Gastrocnemius medialis (tissue), 4 donors: ENCODE measurements around the gene C5orf47. TPM values are rescaled to one million over a fixed set of nuclear protein-coding genes. Genes with fewer than 3 reads are reported as not detected.

Experiments used
- ATAC-seq, 2 donors: fragments of 150-250 bp; one replicate each; pipeline ENCODE4 v1.9.1; 2016
- DNase-seq, 2 donors: peaks; one replicate each; pipeline ENCODE4 v3.0.0-alpha.2; 2019
- H3K27ac ChIP-seq, 4 donors: fragments of 200-600 bp; sonication (generic); 1 replicate in 1 of 4; 2 replicates in 3 of 4; pipeline ENCODE4 v1.5.1; 2016 to 2018; ENCODE audit warnings: mild to moderate bottlenecking in 2 of 4, moderate library complexity in 1 of 4
- H3K27me3 ChIP-seq, 3 donors: fragments of 200-600 bp; sonication (generic) in 2 of 3; 1 replicate in 1 of 3; 2 replicates in 2 of 3; pipeline versions ENCODE4 v1.5.1 to v1.6.0; 2016 to 2019; ENCODE audit warnings: mild to moderate bottlenecking in 1 of 3, moderate library complexity in 1 of 3
- H3K36me3 ChIP-seq, 2 donors: fragments of 200-600 bp; sonication (generic) in 1 of 2; one replicate each; pipeline ENCODE4 v1.5.1; 2017 to 2018
- H3K4me1 ChIP-seq, 2 donors: fragments of 200-600 bp; sonication (generic) in 1 of 2; one replicate each; pipeline ENCODE4 v1.5.1; 2016 to 2017; ENCODE audit warnings: mild to moderate bottlenecking in 2 of 2
- H3K4me3 ChIP-seq, 4 donors: fragments of 200-600 bp; sonication (generic) in 3 of 4; 1 replicate in 1 of 4; 2 replicates in 3 of 4; pipeline ENCODE4 v1.5.1; 2016 to 2019; ENCODE audit warnings: mild to moderate bottlenecking in 2 of 4
- H3K9me3 ChIP-seq, 3 donors: fragments of 200-600 bp; sonication (generic) in 2 of 3; 1 replicate in 1 of 3; 2 replicates in 2 of 3; pipeline ENCODE4 v1.5.1; 2016 to 2019
- POLR2A ChIP-seq, 2 donors: fragments of 450-650 bp; IDR thresholded peaks; one replicate each; pipeline ENCODE4 v1.6.1; 2017; ENCODE audit warnings: antibody characterized with exemption in 2 of 2, mild to moderate bottlenecking in 2 of 2, moderate library complexity in 2 of 2
- in situ Hi-C, 4 donors: fragments of 200-750 bp; cut with MboI; loops; one replicate each; pipeline versions ENCODE4 v1.15.0 to v1.8.0; 2017; ENCODE audit warnings: low sequenced_read_pairs in 4 of 4
- intact Hi-C: fragments of 100-400 bp; cut with DNase I; formaldehyde crosslinking; loops from one replicate; pipeline ENCODE4 v1.15.1; 2023; ENCODE audit warnings: low total_unique reads
- total RNA-seq, 4 donors: library from RNA; depleted of rRNA; stranded (reverse); fragments of >200 nt; gene quantifications; one replicate each; pipeline versions ENCODE4 v1.1.0 to v1.2.3, GENCODE V29; 2016
- TF ChIP-seq, protein P1 (sequence below), 5 experiments: fragments of 450-650 bp in 3 of 5; fragments of 200-600 bp in 2 of 5; sonication (generic) in 2 of 5; IDR thresholded peaks in 4 of 5; conservative IDR thresholded peaks in 1 of 5; 1 replicate in 4 of 5; 2 replicates in 1 of 5; pipeline ENCODE4 v1.5.1; 2016 to 2019; ENCODE audit warnings: antibody characterized with exemption in 5 of 5, mild to moderate bottlenecking in 3 of 5, moderate library complexity in 3 of 5

The C5orf47 gene
- total RNA-seq, 4 donors from 2014 or later: 0.61 TPM; not detected in 3

GRCh38 chr5:174022384-174023095, 33.6 kb downstream of the C5orf47 start:
- ATAC-seq (no peak), DNase-seq (no peak)
- Histone ChIP-seq H3K27ac (no peak overlapping the region), H3K4me1 (no peaks in the 10 kb centered on the region), H3K9me3 (no peaks in the 10 kb centered on the region), H3K36me3 (no peaks in the 10 kb centered on the region), H3K27me3 (no peaks in the 10 kb centered on the region), H3K4me3 (no peak overlapping the region)
- in situ Hi-C loops (no loop called here), intact Hi-C loops (no loop called here)
- TF ChIP-seq, protein P1, sequence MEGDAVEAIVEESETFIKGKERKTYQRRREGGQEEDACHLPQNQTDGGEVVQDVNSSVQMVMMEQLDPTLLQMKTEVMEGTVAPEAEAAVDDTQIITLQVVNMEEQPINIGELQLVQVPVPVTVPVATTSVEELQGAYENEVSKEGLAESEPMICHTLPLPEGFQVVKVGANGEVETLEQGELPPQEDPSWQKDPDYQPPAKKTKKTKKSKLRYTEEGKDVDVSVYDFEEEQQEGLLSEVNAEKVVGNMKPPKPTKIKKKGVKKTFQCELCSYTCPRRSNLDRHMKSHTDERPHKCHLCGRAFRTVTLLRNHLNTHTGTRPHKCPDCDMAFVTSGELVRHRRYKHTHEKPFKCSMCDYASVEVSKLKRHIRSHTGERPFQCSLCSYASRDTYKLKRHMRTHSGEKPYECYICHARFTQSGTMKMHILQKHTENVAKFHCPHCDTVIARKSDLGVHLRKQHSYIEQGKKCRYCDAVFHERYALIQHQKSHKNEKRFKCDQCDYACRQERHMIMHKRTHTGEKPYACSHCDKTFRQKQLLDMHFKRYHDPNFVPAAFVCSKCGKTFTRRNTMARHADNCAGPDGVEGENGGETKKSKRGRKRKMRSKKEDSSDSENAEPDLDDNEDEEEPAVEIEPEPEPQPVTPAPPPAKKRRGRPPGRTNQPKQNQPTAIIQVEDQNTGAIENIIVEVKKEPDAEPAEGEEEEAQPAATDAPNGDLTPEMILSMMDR (IDR thresholded peaks at IDR 0.05 in 4 of 5, conservative IDR thresholded peaks at IDR 0.05 in 1 of 5): no peak
- TF ChIP-seq POLR2A (IDR thresholded peaks at IDR 0.05): no peak

DNA sequence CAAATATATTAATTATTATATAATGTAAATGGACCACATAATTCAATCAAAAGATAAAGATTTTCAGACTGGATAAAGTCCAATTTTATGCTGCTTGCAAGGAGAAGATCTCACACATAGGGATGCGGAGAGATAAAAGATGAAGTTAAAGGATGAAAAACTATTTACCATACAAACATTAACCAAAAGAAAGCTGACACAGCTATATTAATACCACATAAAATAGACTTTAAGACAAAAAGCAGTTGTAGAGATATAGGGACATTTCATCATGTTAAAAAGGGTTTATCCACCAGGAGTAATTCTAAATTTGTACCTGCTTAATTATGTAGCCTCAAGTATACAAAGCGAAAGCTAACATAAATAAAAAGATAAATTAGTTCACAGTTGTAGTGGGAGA, 41.3 kb downstream of the C5orf47 start:
- intact Hi-C loops: no loop called here
- TF ChIP-seq POLR2A (IDR thresholded peaks at IDR 0.05): no peak
- TF ChIP-seq, protein P1 (IDR thresholded peaks at IDR 0.05 in 4 of 5, conservative IDR thresholded peaks at IDR 0.05 in 1 of 5): no peak
- Histone ChIP-seq H3K9me3 (peaks cover 0 to 5% (median 0%) of the 10 kb centered on the region in 3 donors), H3K4me1 (no peaks in the 10 kb centered on the region), H3K36me3 (no peaks in the 10 kb centered on the region), H3K27me3 (no peaks in the 10 kb centered on the region), H3K4me3 (no peak overlapping the region), H3K27ac (no peak overlapping the region)
- in situ Hi-C loops: loop anchor here in 2 of 4 donors (25.0 kb wide), 1 partner anchor 282 kb away; no protein-coding TSS in a partner anchor
- DNase-seq (no peak), ATAC-seq (no peak)

GRCh38 chr5:174044466-174045254, 55.7 kb downstream of the C5orf47 start:
- TF ChIP-seq, protein P1 (IDR thresholded peaks at IDR 0.05 in 4 of 5, conservative IDR thresholded peaks at IDR 0.05 in 1 of 5): no peak
- TF ChIP-seq POLR2A (IDR thresholded peaks at IDR 0.05): no peak
- ATAC-seq (no peak), DNase-seq (no peak)
- no peak overlapping the region for H3K4me3 ChIP-seq
- no peaks in the 10 kb centered on the region for H3K4me1 ChIP-seq
- H3K27ac ChIP-seq: no peak overlapping the region
- H3K27me3 ChIP-seq: peaks cover 0 to 2% (median 0%) of the 10 kb centered on the region in 3 donors
- no peaks in the 10 kb centered on the region for H3K36me3 ChIP-seq
- in situ Hi-C loops: loop anchor here in 3 of 4 donors (5.0 to 25.0 kb wide), 2 partner anchors 268 to 273 kb away; no protein-coding TSS in a partner anchor
- no peaks in the 10 kb centered on the region for H3K9me3 ChIP-seq
- intact Hi-C loops: loop anchor here (1.0 kb wide), 1 partner anchor 268 kb away; no protein-coding TSS in a partner anchor

GRCh38 chr5:174045470-174046025, 56.6 kb downstream of the C5orf47 start, which contains the start of gene NSG2:
Gene NSG2, plus strand, starts transcription at chr5:174045706. Its CDS starts 1,050 bp downstream, at chr5:174046756.
- Histone ChIP-seq H3K4me1 (no peaks in the 10 kb centered on the region), H3K36me3 (no peaks in the 10 kb centered on the region), H3K27me3 (peaks cover 0 to 2% (median 0%) of the 10 kb centered on the region in 3 donors), H3K4me3 (no peak within 1 kb of the TSS), H3K27ac (no peak within 1 kb of the TSS), H3K9me3 (no peaks in the 10 kb centered on the region)
- DNase-seq (peak; percentile 25 to 46), ATAC-seq (peak; percentile 53 to 70)
- intact Hi-C loops (loop anchor here (1.0 kb wide), 1 partner anchor 267 kb away; no protein-coding TSS in a partner anchor), in situ Hi-C loops (loop anchor here in 2 of 4 donors (25.0 kb wide), 1 partner anchor 267 kb away; no protein-coding TSS in a partner anchor)
- TF ChIP-seq, protein P1 (IDR thresholded peaks at IDR 0.05 in 4 of 5, conservative IDR thresholded peaks at IDR 0.05 in 1 of 5): peak in 3 of 5 experiments; percentile 34 to 46 (median 35)
- TF ChIP-seq POLR2A (IDR thresholded peaks at IDR 0.05): no peak
